Lower leg skin (tissue), 4 donors: ENCODE data around the gene REXO1. TPM values are rescaled to one million over a fixed set of nuclear protein-coding genes. Genes with fewer than 3 reads are reported as not detected.

Experiments
- DNase-seq, 2 donors: peaks; one replicate each; pipeline ENCODE4 v3.0.0-alpha.2; 2019; ENCODE audit warnings: low spot score in 2 of 2
- H3K4me3 ChIP-seq: fragments of 200-600 bp; sonication (generic); 2 replicates; pipeline ENCODE4 v1.5.1; 2017; ENCODE audit warnings: mild to moderate bottlenecking, low read depth; ENCODE audit not compliant: poor library complexity, severe bottlenecking
- CTCF ChIP-seq, 3 donors: fragments of 450-650 bp; IDR thresholded peaks; one replicate each; pipeline ENCODE4 v1.5.1; 2016; ENCODE audit warnings: antibody characterized with exemption in 3 of 3, mild to moderate bottlenecking in 3 of 3, moderate library complexity in 2 of 3
- POLR2A ChIP-seq, 2 donors: fragments of 450-650 bp; IDR thresholded peaks; one replicate each; pipeline ENCODE4 v1.6.1; 2016 to 2017; ENCODE audit warnings: antibody characterized with exemption in 2 of 2, mild to moderate bottlenecking in 1 of 2, moderate library complexity in 1 of 2
- WGBS, 2 donors: methylation state at CpG; one replicate each; pipeline ENCODE4 v1.1.5; 2018; 5-methylcytosine and 5-hydroxymethylcytosine counted together
- intact Hi-C: fragments of 100-400 bp; cut with DNase I; formaldehyde crosslinking; loops from one replicate; pipeline ENCODE4 v1.15.0; 2023; ENCODE audit warnings: low total_unique reads
- total RNA-seq, 4 donors: library from RNA; depleted of rRNA; stranded (reverse); fragments of >200 nt; gene quantifications; one replicate each; pipeline ENCODE4 v1.1.0, GENCODE V29; 2016

Gene REXO1
- total RNA-seq, 4 donors from 2014 or later: 32.9 to 51.1 (median 41.2) TPM

GRCh38 chr19:1770866-1771576 is 77.3 kb downstream of the REXO1 start:
- 86 to 89% methylated on average over 4 of the region's 4 CpGs for WGBS, 2 donors
- no peak overlapping the region for H3K4me3 ChIP-seq
- intact Hi-C loops: no loop called here
- DNase-seq: no peak
- TF ChIP-seq POLR2A (IDR thresholded peaks at IDR 0.05) (no peak), CTCF (IDR thresholded peaks at IDR 0.05) (no peak)

DNA sequence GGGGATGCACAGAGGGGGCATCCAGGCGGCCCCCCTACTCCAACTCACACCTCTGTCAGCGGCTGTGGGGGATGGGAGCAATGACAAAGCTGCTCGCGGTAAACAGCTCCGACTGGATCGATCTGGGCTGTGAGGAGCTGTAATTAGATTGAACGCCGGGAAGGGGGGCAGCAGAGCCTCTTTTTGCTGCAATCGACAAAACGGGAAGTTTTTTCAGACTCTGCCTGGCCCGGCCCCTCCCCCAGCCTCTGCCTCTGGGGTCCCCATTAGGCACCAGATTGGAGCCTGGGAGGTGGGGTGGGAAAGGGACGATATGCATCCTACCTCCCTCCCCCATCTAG is 78.7 kb downstream of the REXO1 start:
- intact Hi-C loops: no loop called here
- H3K4me3 ChIP-seq: no peak overlapping the region
- DNase-seq: no peak
- 5 to 9% methylated on average over 12 of the region's 12 CpGs for WGBS, 2 donors
- no peak for TF ChIP-seq POLR2A (IDR thresholded peaks at IDR 0.05)
- no peak for TF ChIP-seq CTCF (IDR thresholded peaks at IDR 0.05)

DNA sequence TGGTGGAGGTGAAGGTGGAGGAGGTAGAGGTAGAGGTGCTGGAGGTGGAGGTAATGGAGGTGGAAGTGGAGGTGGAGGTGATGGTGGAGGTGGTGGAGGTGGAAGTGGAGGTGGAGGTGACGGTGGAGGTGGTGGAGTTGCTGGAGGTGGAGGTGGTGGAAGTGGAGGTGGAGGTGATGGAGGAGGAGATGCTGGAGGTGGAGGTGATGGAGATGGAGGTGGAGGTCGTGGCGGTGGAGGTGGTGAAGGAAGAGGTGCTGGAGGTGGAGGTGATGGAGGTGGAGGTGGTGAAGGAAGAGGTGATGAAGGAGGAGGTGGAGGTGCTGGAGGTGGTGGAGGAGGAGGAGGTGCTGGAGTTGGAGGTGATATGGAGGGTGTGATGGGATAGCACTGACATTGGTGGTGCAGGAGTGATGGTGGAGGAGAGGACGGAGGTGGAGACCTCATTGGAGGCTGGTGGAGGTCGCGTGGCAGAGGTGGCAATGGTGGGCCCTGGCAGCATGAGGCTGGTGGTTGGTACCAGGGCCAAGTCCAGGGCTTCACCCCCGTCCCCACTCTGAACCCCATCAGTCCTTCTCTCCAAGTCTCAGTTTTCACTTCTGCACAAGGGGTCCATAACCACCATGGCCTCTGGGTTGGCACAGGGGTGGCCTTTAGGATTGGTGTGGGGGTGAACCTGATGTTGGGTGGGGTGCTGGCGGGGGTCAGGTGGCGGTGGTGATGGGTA is 79.2 kb downstream of the REXO1 start:
- DNase-seq: no peak
- intact Hi-C loops: no loop called here
- no peak overlapping the region for H3K4me3 ChIP-seq
- WGBS, 2 donors: 80 to 81% methylated on average over 9 of the region's 9 CpGs
- TF ChIP-seq POLR2A (IDR thresholded peaks at IDR 0.05) (no peak), CTCF (IDR thresholded peaks at IDR 0.05) (no peak)

DNA sequence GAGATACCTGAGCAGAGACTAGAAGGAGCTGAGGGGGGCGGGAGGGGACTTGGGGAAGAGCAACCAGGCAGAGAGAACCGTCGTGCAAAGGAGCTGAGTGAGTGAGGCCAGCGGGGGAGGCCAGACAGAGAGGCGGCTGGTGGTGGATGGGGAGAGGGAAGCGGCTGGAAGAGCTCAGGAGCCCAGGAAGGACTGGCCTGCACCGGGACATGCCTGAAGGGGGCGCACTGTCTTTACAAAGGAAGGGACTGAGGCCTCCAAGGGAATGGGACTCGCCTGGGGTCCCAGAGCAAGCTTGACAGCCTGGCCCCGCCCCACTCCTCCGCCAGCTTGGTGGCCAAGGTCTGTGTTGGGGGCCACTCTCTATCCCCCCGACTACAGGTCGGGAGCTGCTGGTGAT is 80.0 kb downstream of the REXO1 start:
- TF ChIP-seq POLR2A (IDR thresholded peaks at IDR 0.05) (no peak), CTCF (IDR thresholded peaks at IDR 0.05) (no peak)
- intact Hi-C loops: no loop called here

DNA sequence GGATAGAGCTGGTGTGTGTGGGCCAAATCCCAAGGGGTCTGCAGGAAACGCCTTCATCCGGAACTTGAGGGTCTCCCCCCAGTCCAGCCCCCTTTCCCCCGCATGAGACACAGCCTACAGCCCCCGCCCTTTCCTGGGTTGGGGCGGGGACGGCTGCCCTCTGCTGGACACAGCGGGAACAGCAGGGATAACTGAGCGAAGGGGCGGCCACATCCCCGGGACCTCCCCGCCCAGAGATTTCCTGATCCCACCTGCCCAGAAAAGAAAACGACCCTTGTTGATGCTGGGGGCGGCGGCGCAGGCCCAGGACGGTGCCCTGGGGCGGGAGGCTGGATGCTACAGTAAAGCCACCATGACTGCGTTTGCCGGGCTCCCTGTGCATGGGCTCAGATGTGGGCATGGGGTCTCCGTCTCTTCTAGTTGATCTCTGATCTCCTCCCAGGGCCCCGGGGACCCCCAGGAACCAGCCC is 80.8 kb downstream of the REXO1 start:
- no peak for DNase-seq
- WGBS, 2 donors: 3 to 7% methylated on average over 13 to 21 of the region's 21 CpGs

More for the DNA sequence above, 80.0 kb downstream of the REXO1 start:
- no peak overlapping the region for H3K4me3 ChIP-seq
- DNase-seq: no peak
- WGBS, 2 donors: 17 to 22% methylated on average over 13 of the region's 13 CpGs

More for the DNA sequence above, 80.8 kb downstream of the REXO1 start:
- TF ChIP-seq CTCF (IDR thresholded peaks at IDR 0.05): peak in 1 of 3 donors; percentile 51
- TF ChIP-seq POLR2A (IDR thresholded peaks at IDR 0.05): no peak
- intact Hi-C loops: no loop called here
- H3K4me3 ChIP-seq: no peak overlapping the region
